CD1c-positive myeloid dendritic cell (primary cell): ENCODE data around the gene MVB12B.
"Not testable (repeated sequence)": the region's sequence is repeated elsewhere in the genome, so short reads cannot be mapped to it uniquely, and the experiment has no call there.

Experiments
- DNase-seq: peaks from one replicate; pipeline ENCODE4 v3.0.0-alpha.2; 2016; ENCODE audit errors: extremely low spot score

MVB12B gene

GRCh38 chr9:126536841-126537465, 210.3 kb downstream of the MVB12B start:
- no peak for DNase-seq

- no peak for DNase-seq
Observed at GRCh38 chr9:126538550-126538949, 211.9 kb downstream of the MVB12B start.

GRCh38 chr9:126540398-126540797, 213.8 kb downstream of the MVB12B start:
- DNase-seq = not testable (repeated sequence)

- no peak for DNase-seq
Observed at GRCh38 chr9:126543490-126543889, 216.9 kb downstream of the MVB12B start.

- no peak for DNase-seq
Observed at GRCh38 chr9:126545106-126545505, 218.5 kb downstream of the MVB12B start.

- DNase-seq = no peak
Observed at GRCh38 chr9:126546036-126546435, 219.4 kb downstream of the MVB12B start.

- no peak for DNase-seq
Observed at GRCh38 chr9:126548312-126548711, 221.7 kb downstream of the MVB12B start.

- DNase-seq = no peak
Observed at GRCh38 chr9:126549246-126550006, 222.8 kb downstream of the MVB12B start.

GRCh38 chr9:126550891-126551351, 224.3 kb downstream of the MVB12B start:
- DNase-seq = no peak

GRCh38 chr9:126551812-126552211, 225.2 kb downstream of the MVB12B start:
- no peak for DNase-seq

GRCh38 chr9:126554292-126554691, 227.7 kb downstream of the MVB12B start:
- no peak for DNase-seq

- not testable (repeated sequence) for DNase-seq
Observed at GRCh38 chr9:126555421-126555820, 228.8 kb downstream of the MVB12B start.
